ENCODE results near the gene RAP1GDS1. TPM values are rescaled to one million over a fixed set of nuclear protein-coding genes. Genes with fewer than 3 reads are reported as not detected.

RAP1GDS1 gene
- polyA plus RNA-seq, 1 donor (not counting 4 experiments of a cell fraction or from before 2014, with no cell fraction given): 58.1 TPM

DNA sequence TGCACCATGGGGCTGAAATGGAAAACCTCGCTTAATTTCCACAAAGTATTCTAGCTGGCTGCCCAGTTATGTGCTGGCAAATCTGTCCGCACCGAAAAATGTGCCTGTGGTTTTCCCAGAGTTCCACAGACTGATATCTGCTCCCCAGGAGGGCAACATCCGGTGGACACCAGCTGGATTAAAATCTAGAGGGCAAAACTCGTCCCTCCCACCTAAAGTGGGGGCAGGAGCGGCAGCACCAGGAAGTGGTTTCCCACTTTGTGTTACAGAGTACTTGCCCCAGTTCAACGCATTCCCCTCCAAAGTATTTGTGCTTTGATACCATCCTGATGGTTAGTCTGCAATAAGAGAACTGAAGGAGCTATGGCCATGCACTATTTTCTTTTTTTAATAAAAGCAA is 209.6 kb downstream of the RAP1GDS1 start:
- Histone ChIP-seq H2AFZ (ENCODE audit: control insufficient read depth, low read length) (no peak overlapping the region), H3K4me1 (ENCODE audit: control insufficient read depth, extremely low read depth, insufficient read depth, low read length) (peaks cover 26% of the 10 kb centered on the region), H3K79me2 (ENCODE audit: control insufficient read depth, insufficient read depth, low read length) (no peaks in the 10 kb centered on the region), H3K27me3 (ENCODE audit: control insufficient read depth, extremely low read depth, insufficient read depth, low read length) (no peaks in the 10 kb centered on the region), H3K9me3 (ENCODE audit: control insufficient read depth, low read depth, low read length) (no peaks in the 10 kb centered on the region), H3K4me2 (ENCODE audit: control insufficient read depth, extremely low read depth, insufficient read depth, low read depth, low read length) (no peak overlapping the region), H3K36me3 (ENCODE audit: control insufficient read depth in 2 of 2, extremely low read depth in 1 of 2, insufficient read depth in 2 of 2, low read length in 2 of 2) (peaks cover 6% of the 10 kb centered on the region in 2 experiments), H4K20me1 (ENCODE audit: control insufficient read depth, extremely low read depth, insufficient read depth, low read length) (no peaks in the 10 kb centered on the region), H3K9me1 (ENCODE audit: control insufficient read depth, extremely low read depth, insufficient read depth, low read length) (no peaks in the 10 kb centered on the region), H3K27ac (ENCODE audit: control insufficient read depth, insufficient read depth, low read length) (no peak overlapping the region), H3K4me3 (ENCODE audit: control insufficient read depth in 2 of 3, extremely low read depth in 1 of 3, insufficient read depth in 2 of 3, low read depth in 1 of 3, low read length in 3 of 3) (no peak overlapping the region), H3K9ac (ENCODE audit: control insufficient read depth, extremely low read depth, insufficient read depth, low read length) (no peak overlapping the region)
- FAIRE-seq (no peak), DNase-seq (ENCODE audit: low read depth, low spot score) (no peak)
- TF ChIP-seq, protein P1, sequence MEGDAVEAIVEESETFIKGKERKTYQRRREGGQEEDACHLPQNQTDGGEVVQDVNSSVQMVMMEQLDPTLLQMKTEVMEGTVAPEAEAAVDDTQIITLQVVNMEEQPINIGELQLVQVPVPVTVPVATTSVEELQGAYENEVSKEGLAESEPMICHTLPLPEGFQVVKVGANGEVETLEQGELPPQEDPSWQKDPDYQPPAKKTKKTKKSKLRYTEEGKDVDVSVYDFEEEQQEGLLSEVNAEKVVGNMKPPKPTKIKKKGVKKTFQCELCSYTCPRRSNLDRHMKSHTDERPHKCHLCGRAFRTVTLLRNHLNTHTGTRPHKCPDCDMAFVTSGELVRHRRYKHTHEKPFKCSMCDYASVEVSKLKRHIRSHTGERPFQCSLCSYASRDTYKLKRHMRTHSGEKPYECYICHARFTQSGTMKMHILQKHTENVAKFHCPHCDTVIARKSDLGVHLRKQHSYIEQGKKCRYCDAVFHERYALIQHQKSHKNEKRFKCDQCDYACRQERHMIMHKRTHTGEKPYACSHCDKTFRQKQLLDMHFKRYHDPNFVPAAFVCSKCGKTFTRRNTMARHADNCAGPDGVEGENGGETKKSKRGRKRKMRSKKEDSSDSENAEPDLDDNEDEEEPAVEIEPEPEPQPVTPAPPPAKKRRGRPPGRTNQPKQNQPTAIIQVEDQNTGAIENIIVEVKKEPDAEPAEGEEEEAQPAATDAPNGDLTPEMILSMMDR (optimal IDR thresholded peaks at IDR 0.05 in 1 of 3, IDR thresholded peaks at IDR 0.05 in 1 of 3, conservative IDR thresholded peaks at IDR 0.05 in 1 of 3; ENCODE audit: extremely low read depth in 1 of 3, insufficient read depth in 2 of 3, low read length in 3 of 3): no peak
- no peak for TF ChIP-seq EZH2 (IDR thresholded peaks at IDR 0.05; ENCODE audit: low read length)
- dilution Hi-C loops (cut with MboI; ENCODE audit: extremely low pct_ligation_motif_present, low sequenced_read_pairs): no loop called here

DNA sequence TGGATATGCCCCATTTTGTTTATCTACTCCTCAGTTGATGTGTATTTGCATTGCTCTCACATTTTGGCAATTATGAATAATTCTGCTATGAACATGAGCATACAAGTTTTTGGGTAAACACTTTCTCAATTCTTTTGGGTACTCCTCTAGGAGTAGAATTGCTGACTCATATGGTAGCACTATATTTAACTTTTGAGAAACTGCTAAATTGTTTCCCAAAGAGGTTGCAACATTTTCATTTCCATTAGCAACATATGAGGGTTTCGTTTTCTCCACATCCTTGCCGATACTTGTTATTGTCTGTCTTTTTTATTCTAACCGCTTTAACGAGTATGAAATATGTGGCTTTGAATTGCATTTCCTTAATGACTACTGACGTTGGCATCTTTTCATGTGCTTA is 211.9 kb downstream of the RAP1GDS1 start:
- no peak overlapping the region for H3K4me2 ChIP-seq (ENCODE audit: control insufficient read depth, extremely low read depth, insufficient read depth, low read depth, low read length)
- no peaks in the 10 kb centered on the region for H3K9me1 ChIP-seq (ENCODE audit: control insufficient read depth, extremely low read depth, insufficient read depth, low read length)
- H2AFZ ChIP-seq (ENCODE audit: control insufficient read depth, low read length): no peak overlapping the region
- H3K79me2 ChIP-seq (ENCODE audit: control insufficient read depth, insufficient read depth, low read length): peaks cover 2% of the 10 kb centered on the region
- H3K9ac ChIP-seq (ENCODE audit: control insufficient read depth, extremely low read depth, insufficient read depth, low read length): no peak overlapping the region
- H3K27me3 ChIP-seq (ENCODE audit: control insufficient read depth, extremely low read depth, insufficient read depth, low read length): no peaks in the 10 kb centered on the region
- no peaks in the 10 kb centered on the region for H4K20me1 ChIP-seq (ENCODE audit: control insufficient read depth, extremely low read depth, insufficient read depth, low read length)
- H3K27ac ChIP-seq (ENCODE audit: control insufficient read depth, insufficient read depth, low read length): no peak overlapping the region
- H3K4me3 ChIP-seq (ENCODE audit: control insufficient read depth in 2 of 3, extremely low read depth in 1 of 3, insufficient read depth in 2 of 3, low read depth in 1 of 3, low read length in 3 of 3): no peak overlapping the region
- FAIRE-seq (no peak), DNase-seq (ENCODE audit: low read depth, low spot score) (no peak)
- peaks cover 12 to 18% of the 10 kb centered on the region in 2 experiments for H3K36me3 ChIP-seq (ENCODE audit: control insufficient read depth in 2 of 2, extremely low read depth in 1 of 2, insufficient read depth in 2 of 2, low read length in 2 of 2)
- peaks cover 14% of the 10 kb centered on the region for H3K4me1 ChIP-seq (ENCODE audit: control insufficient read depth, extremely low read depth, insufficient read depth, low read length)
- dilution Hi-C loops (cut with MboI; ENCODE audit: extremely low pct_ligation_motif_present, low sequenced_read_pairs): no loop called here
- TF ChIP-seq EZH2 (IDR thresholded peaks at IDR 0.05; ENCODE audit: low read length): no peak
- TF ChIP-seq, protein P1 (optimal IDR thresholded peaks at IDR 0.05 in 1 of 3, IDR thresholded peaks at IDR 0.05 in 1 of 3, conservative IDR thresholded peaks at IDR 0.05 in 1 of 3; ENCODE audit: extremely low read depth in 1 of 3, insufficient read depth in 2 of 3, low read length in 3 of 3): no peak
- H3K9me3 ChIP-seq (ENCODE audit: control insufficient read depth, low read depth, low read length): no peaks in the 10 kb centered on the region
